PC-9 (cell line): Measurements from ENCODE around the gene FAM171A1.

Source experiments
- CTCF ChIP-seq: fragments of 200-600 bp; sonication (generic); conservative IDR thresholded peaks from 2 replicates; pipeline ENCODE4 v1.6.1; 2017; ENCODE audit warnings: mixed run types, antibody characterized with exemption, mild to moderate bottlenecking, moderate library complexity
- EZH2 ChIP-seq: fragments of 200-600 bp; sonication (generic); IDR thresholded peaks from 2 replicates; pipeline ENCODE4 v1.8.0; 2017; ENCODE audit warnings: antibody characterized with exemption, low read depth

DNA sequence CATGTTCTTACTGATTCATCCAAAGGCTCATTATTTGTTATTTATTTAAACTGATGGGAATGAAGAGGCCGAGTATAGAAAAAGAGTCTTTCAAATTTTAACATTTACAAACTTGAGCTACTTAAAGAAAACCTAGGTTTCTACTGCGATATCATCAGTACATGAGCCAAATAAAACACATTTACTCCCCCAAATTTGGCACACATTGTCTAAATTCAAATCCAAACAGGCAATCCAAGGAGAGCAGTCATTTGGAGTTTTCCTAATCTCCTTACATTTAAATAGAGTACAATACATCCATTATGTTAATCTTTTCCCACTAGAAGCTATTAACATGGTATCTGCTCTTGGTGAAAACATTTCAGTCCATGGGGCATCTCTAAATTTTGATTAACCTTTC lies 204.8 kb downstream of the FAM171A1 start:
- no peak for TF ChIP-seq CTCF
- no peak for TF ChIP-seq EZH2
